ENCODE data around the gene ZNF433. TPM values are rescaled to one million over a fixed set of nuclear protein-coding genes. Genes with fewer than 3 reads are reported as not detected.

The ZNF433 gene
- total and polyA plus RNA-seq, 10 of the 15 experiments (the other 5 are each of a cell fraction or from before 2014, with no cell fraction given): 0.79 to 2.9 (median 1.7) TPM

GRCh38 chr19:11964858-11965645, 70.4 kb downstream of the ZNF433 start, which contains the start of gene ZNF763 (continued):
- TF ChIP-seq PRDM15 (CRISPR knock-in tag; IDR thresholded peaks at IDR 0.05) (no peak), PML (IDR thresholded peaks at IDR 0.05; ENCODE audit: low read length) (0 out of 2 replicates have a peak, but pooled peaks have one; percentile 18), POLR2AphosphoS5 (IDR thresholded peaks at IDR 0.05; ENCODE audit: low read length) (peak; percentile 89), RCOR1 (conservative IDR thresholded peaks at IDR 0.05; ENCODE audit: low read depth, low read length) (0 out of 2 replicates have a peak, but pooled peaks have one; percentile 13), ZNF384 (IDR thresholded peaks at IDR 0.05; ENCODE audit: borderline replicate concordance, low read depth, low read length) (no peak), GATAD2B (conservative IDR thresholded peaks at IDR 0.05; ENCODE audit: low read depth) (peak; percentile 93), ATF7 (IDR thresholded peaks at IDR 0.05; ENCODE audit: low read depth) (0 out of 2 replicates have a peak, but pooled peaks have one; percentile 36), ETV6 (conservative IDR thresholded peaks at IDR 0.05 in 1 of 2, IDR thresholded peaks at IDR 0.05 in 1 of 2; ENCODE audit: borderline replicate concordance in 1 of 2, low read depth in 1 of 2) (no peak), JUND (IDR thresholded peaks at IDR 0.05; ENCODE audit: low read depth, low read length) (no peak), ZSCAN29 (IDR thresholded peaks at IDR 0.05) (no peak), POLR2A (IDR thresholded peaks at IDR 0.05; ENCODE audit: low read depth, low read length) (peak; percentile 82), CBX5 (IDR thresholded peaks at IDR 0.05; ENCODE audit: low read depth) (no peak), SP1 (IDR thresholded peaks at IDR 0.05; ENCODE audit: low read depth, low read length) (peak; percentile 59), ESRRA (IDR thresholded peaks at IDR 0.05; ENCODE audit: low read length) (no peak), MYB (IDR thresholded peaks at IDR 0.05; ENCODE audit: borderline replicate concordance, low read depth, low read length) (no peak), STAT1 (conservative IDR thresholded peaks at IDR 0.05) (no peak), ZBTB40 (IDR thresholded peaks at IDR 0.05; ENCODE audit: borderline replicate concordance) (no peak), DPF2 (IDR thresholded peaks at IDR 0.05) (peak; percentile 76; the same call in 1 of the 2 replicates)
- TF ChIP-seq, protein P1, sequence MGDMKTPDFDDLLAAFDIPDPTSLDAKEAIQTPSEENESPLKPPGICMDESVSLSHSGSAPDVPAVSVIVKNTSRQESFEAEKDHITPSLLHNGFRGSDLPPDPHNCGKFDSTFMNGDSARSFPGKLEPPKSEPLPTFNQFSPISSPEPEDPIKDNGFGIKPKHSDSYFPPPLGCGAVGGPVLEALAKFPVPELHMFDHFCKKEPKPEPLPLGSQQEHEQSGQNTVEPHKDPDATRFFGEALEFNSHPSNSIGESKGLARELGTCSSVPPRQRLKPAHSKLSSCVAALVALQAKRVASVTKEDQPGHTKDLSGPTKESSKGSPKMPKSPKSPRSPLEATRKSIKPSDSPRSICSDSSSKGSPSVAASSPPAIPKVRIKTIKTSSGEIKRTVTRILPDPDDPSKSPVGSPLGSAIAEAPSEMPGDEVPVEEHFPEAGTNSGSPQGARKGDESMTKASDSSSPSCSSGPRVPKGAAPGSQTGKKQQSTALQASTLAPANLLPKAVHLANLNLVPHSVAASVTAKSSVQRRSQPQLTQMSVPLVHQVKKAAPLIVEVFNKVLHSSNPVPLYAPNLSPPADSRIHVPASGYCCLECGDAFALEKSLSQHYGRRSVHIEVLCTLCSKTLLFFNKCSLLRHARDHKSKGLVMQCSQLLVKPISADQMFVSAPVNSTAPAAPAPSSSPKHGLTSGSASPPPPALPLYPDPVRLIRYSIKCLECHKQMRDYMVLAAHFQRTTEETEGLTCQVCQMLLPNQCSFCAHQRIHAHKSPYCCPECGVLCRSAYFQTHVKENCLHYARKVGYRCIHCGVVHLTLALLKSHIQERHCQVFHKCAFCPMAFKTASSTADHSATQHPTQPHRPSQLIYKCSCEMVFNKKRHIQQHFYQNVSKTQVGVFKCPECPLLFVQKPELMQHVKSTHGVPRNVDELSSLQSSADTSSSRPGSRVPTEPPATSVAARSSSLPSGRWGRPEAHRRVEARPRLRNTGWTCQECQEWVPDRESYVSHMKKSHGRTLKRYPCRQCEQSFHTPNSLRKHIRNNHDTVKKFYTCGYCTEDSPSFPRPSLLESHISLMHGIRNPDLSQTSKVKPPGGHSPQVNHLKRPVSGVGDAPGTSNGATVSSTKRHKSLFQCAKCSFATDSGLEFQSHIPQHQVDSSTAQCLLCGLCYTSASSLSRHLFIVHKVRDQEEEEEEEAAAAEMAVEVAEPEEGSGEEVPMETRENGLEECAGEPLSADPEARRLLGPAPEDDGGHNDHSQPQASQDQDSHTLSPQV (IDR thresholded peaks at IDR 0.05): no peak

All from GM12878 (cell line).